GM12801 (cell line): Measurements from ENCODE around the gene EFNA5.

Experiments used
- CTCF ChIP-seq: IDR thresholded peaks from one replicate; pipeline ENCODE4 v1.5.1; 2011; ENCODE audit warnings: control low read depth; ENCODE audit not compliant: insufficient read length; ENCODE audit errors: extremely low read depth

EFNA5 gene

GRCh38 chr5:107549567-107549966 is 121.2 kb downstream of the EFNA5 start:
- no peak for TF ChIP-seq CTCF

- TF ChIP-seq CTCF: no peak
Observed at GRCh38 chr5:107548477-107548876, 122.3 kb downstream of the EFNA5 start.

GRCh38 chr5:107546719-107547118 is 124.0 kb downstream of the EFNA5 start:
- no peak for TF ChIP-seq CTCF

GRCh38 chr5:107545486-107545885 is 125.3 kb downstream of the EFNA5 start:
- no peak for TF ChIP-seq CTCF

GRCh38 chr5:107544967-107545366 is 125.8 kb downstream of the EFNA5 start:
- no peak for TF ChIP-seq CTCF

- TF ChIP-seq CTCF: no peak
Observed at GRCh38 chr5:107544476-107544875, 126.3 kb downstream of the EFNA5 start.

- TF ChIP-seq CTCF: no peak
Observed at GRCh38 chr5:107543868-107544267, 126.9 kb downstream of the EFNA5 start.

- no peak for TF ChIP-seq CTCF
Observed at GRCh38 chr5:107542831-107543231, 127.9 kb downstream of the EFNA5 start.
